WTC11 (cell line): Measurements from ENCODE around the gene FAM216B.
"Not testable (repeated sequence)": the region's sequence is repeated elsewhere in the genome, so short reads cannot be mapped to it uniquely, and the experiment has no call there.

Experiments used
- JUN ChIP-seq: sonication (generic); formaldehyde crosslinking; IDR thresholded peaks from 2 replicates; pipeline ENCODE4 v1.8.0; 2023; ENCODE audit warnings: mild to moderate bottlenecking, missing genetic modification reagents
- SMAD4 ChIP-seq: sonication (generic); formaldehyde crosslinking; IDR thresholded peaks from 2 replicates; pipeline ENCODE4 v1.8.0; 2022; ENCODE audit warnings: mild to moderate bottlenecking, missing genetic modification reagents

- not testable (repeated sequence) for TF ChIP-seq SMAD4 (CRISPR knock-in tag); JUN
Observed at GRCh38 chr13:42819687-42820086, 38.3 kb downstream of the FAM216B start.
